NCI-H526 (cell line): Measurements from ENCODE around the gene NR4A1.

ENCODE experiments used
- DNase-seq, 2 experiments: peaks; one replicate each; lab custom pipeline; 2025; lab: John Stamatoyannopoulos, UW

Gene NR4A1

GRCh38 chr12:52058631-52059361 lies 7.6 kb downstream of the NR4A1 start:
- peak; percentile 6 to 72 for DNase-seq

- peak; percentile 59 to 74 for DNase-seq
Observed at GRCh38 chr12:52059582-52060497, 8.6 kb downstream of the NR4A1 start.

GRCh38 chr12:52060498-52061177 lies 9.4 kb downstream of the NR4A1 start:
- no peak for DNase-seq

- DNase-seq = no peak
Observed at GRCh38 chr12:52061470-52062166, 10.4 kb downstream of the NR4A1 start.

- DNase-seq = no peak
Observed at GRCh38 chr12:52062167-52063081, 11.2 kb downstream of the NR4A1 start.

- no peak for DNase-seq
Observed at GRCh38 chr12:52063082-52063924, 12.1 kb downstream of the NR4A1 start.

GRCh38 chr12:52063981-52064649 lies 12.9 kb downstream of the NR4A1 start:
- no peak for DNase-seq

GRCh38 chr12:52066346-52067080 lies 15.3 kb downstream of the NR4A1 start:
- no peak for DNase-seq

- DNase-seq = no peak
Observed at GRCh38 chr12:52067081-52067374, 15.8 kb downstream of the NR4A1 start.

GRCh38 chr12:52069327-52070184 lies 18.3 kb downstream of the NR4A1 start, which contains the start of gene ATG101:
Gene ATG101, plus strand, starts transcription at chr12:52069978. Its CDS starts 3,673 bp downstream, at chr12:52073651.
- peak; percentile 84 to 96 for DNase-seq

GRCh38 chr12:52070185-52070925 lies 19.1 kb downstream of the NR4A1 start:
- no peak for DNase-seq

GRCh38 chr12:52073531-52074381 lies 22.5 kb downstream of the NR4A1 start:
- DNase-seq = no peak

- DNase-seq = no peak
Observed at GRCh38 chr12:52074971-52075724, 23.9 kb downstream of the NR4A1 start.

GRCh38 chr12:52076811-52077210 lies 25.6 kb downstream of the NR4A1 start:
- no peak for DNase-seq

GRCh38 chr12:52078276-52078675 lies 27.0 kb downstream of the NR4A1 start:
- no peak for DNase-seq
